Ovary (tissue), 9 donors: ENCODE results near the gene RABGAP1L. TPM values are rescaled to one million over a fixed set of nuclear protein-coding genes. Genes with fewer than 3 reads are reported as not detected.

Experiments
- DNase-seq, 5 donors: peaks; one replicate each; pipeline ENCODE4 v3.0.0-alpha.2; 2019 to 2020
- H3K27ac ChIP-seq, 2 donors: fragments of 200-600 bp; one replicate each; pipeline versions ENCODE4 v1.5.1 to v1.8.0; 2019 to 2022
- H3K27me3 ChIP-seq: fragments of 200-600 bp; one replicate; pipeline ENCODE4 v1.8.0; 2022
- H3K36me3 ChIP-seq: fragments of 200-600 bp; sonication (generic); one replicate; pipeline ENCODE4 v1.5.1; 2019
- H3K4me1 ChIP-seq: one replicate; pipeline ENCODE4 v1.8.1; 2013; ENCODE audit warnings: mild to moderate bottlenecking, moderate library complexity; ENCODE audit not compliant: insufficient read depth
- H3K4me3 ChIP-seq: fragments of 200-600 bp; sonication (generic); one replicate; pipeline ENCODE4 v1.5.1; 2017
- H3K9me3 ChIP-seq, 2 donors: fragments of 200-600 bp in 1 of 2; sonication (generic) in 1 of 2; one replicate each; pipeline versions ENCODE4 v1.5.1 to v1.8.1; 2013 to 2019; ENCODE audit warnings: mild to moderate bottlenecking in 1 of 2, moderate library complexity in 1 of 2
- EP300 ChIP-seq: sonication (generic); formaldehyde crosslinking; IDR thresholded peaks from one replicate; pipeline ENCODE4 v1.6.1; 2017; ENCODE audit warnings: antibody characterized with exemption
- POLR2A ChIP-seq: fragments of 450-650 bp; IDR thresholded peaks from one replicate; pipeline ENCODE4 v1.6.1; 2017; ENCODE audit warnings: antibody characterized with exemption, mild to moderate bottlenecking, moderate library complexity
- WGBS, 3 donors: extraction: QIAGEN DNeasy Blood & Tissue Kit in 1 of 3; methylation state at CpG; one replicate each; pipeline versions ENCODE4 v1.1.5 to v1.1.7; 2013 to 2017; 5-methylcytosine and 5-hydroxymethylcytosine counted together
- intact Hi-C, 4 donors: fragments of 100-400 bp; cut with DNase I; formaldehyde crosslinking; loops; one replicate each; pipeline versions ENCODE4 v1.11.0 to v1.15.1; 2022 to 2023
- polyA plus RNA-seq, 2 donors: library from polyadenylated mRNA; stranded (reverse); fragments of 200-250 nt in 1 of 2; fragments of 350-450 nt in 1 of 2; fragmentation: Illumina TruSeq in 1 of 2; extraction: RNeasy Lipid Tissue Mini Kit (QIAGEN cat#74804) in 1 of 2; gene quantifications; one replicate each; pipeline ENCODE4 v1.2.3, GENCODE V29; 2013 to 2014
- total RNA-seq, 7 donors: library from RNA; depleted of rRNA in 2 of 7; stranded (reverse); fragments of >200 nt in 2 of 7; fragmentation: NEBNext Ultra II Directional in 3 of 7; extraction: Animal tissue kit (Norgen Biotek cat#: 25700) in 3 of 7; gene quantifications; one replicate each; pipeline versions ENCODE4 v1.1.0 to v1.2.4, GENCODE V29; 2016 to 2023
- TF ChIP-seq, protein P1 (sequence below), 3 donors: fragments of 450-650 bp in 2 of 3; fragments of 200-600 bp in 1 of 3; IDR thresholded peaks; one replicate each; pipeline versions ENCODE4 v1.5.1 to v1.8.0; 2016 to 2022; ENCODE audit warnings: antibody characterized with exemption in 3 of 3, mild to moderate bottlenecking in 1 of 3
- donor health status: DM: no; HTN: no; CAD: no; lungs with moderate emphysema.
- donor health status: DM: no; HTN: no; CAD: no.
- donor health status: Bipolar disorder and iron deficiency.
- donor health status: DM: yes; HTN: yes; CAD: no.
- donor health status: DM: no; HTN: no; CAD: no.
- donor health status: DM: yes; HTN: yes; CAD: no.

RABGAP1L gene
- total and polyA plus RNA-seq, 9 donors = 17.1 to 56.5 (median 43.6) TPM

DNA sequence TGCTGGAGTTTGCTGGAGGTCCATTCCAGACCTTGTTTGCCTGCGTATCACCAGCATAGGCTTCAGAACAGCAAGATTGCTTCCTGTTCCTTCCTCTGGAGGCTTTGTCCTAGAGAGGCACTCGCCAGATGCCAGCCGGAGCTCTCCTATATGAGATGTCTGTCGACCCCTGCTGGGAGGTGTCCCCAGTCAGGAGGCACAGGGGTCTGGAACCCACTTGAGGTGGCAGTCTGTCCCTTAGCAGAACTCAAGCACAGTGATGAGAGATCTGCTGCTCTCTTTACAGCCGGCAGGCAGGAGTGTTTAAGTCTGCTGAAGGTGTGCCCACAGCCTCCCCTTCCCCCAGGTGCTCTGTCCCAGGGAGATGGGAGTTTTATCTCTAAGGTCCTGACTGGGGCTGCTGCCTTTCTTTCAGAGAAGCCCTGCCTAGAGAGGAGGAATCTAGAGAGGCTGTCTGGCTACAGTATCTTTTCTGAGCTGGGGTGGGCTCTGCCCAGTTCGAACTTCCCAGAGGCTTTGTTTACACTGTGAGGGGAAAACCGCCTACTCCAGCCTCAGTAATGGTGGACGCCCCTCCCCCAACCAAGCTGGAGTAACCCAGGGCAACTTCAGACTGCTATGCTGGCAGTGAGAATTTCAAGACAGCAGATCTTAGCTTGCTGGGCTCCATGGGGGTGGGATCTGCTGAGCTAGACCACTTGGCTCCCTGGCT, 493.4 kb downstream of the RABGAP1L start:
- Histone ChIP-seq H3K4me3 (no peak overlapping the region), H3K27ac (no peak overlapping the region), H3K27me3 (no peaks in the 10 kb centered on the region), H3K4me1 (no peaks in the 10 kb centered on the region), H3K36me3 (no peaks in the 10 kb centered on the region), H3K9me3 (no peaks in the 10 kb centered on the region)
- no peak for DNase-seq
- intact Hi-C loops = no loop called here
- 71 to 76% (median 76%) methylated on average over 8 of the region's 8 CpGs for WGBS, 3 donors
- TF ChIP-seq EP300 (no peak), POLR2A (no peak)
- TF ChIP-seq, protein P1, sequence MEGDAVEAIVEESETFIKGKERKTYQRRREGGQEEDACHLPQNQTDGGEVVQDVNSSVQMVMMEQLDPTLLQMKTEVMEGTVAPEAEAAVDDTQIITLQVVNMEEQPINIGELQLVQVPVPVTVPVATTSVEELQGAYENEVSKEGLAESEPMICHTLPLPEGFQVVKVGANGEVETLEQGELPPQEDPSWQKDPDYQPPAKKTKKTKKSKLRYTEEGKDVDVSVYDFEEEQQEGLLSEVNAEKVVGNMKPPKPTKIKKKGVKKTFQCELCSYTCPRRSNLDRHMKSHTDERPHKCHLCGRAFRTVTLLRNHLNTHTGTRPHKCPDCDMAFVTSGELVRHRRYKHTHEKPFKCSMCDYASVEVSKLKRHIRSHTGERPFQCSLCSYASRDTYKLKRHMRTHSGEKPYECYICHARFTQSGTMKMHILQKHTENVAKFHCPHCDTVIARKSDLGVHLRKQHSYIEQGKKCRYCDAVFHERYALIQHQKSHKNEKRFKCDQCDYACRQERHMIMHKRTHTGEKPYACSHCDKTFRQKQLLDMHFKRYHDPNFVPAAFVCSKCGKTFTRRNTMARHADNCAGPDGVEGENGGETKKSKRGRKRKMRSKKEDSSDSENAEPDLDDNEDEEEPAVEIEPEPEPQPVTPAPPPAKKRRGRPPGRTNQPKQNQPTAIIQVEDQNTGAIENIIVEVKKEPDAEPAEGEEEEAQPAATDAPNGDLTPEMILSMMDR (IDR thresholded peaks at IDR 0.05) = no peak

DNA sequence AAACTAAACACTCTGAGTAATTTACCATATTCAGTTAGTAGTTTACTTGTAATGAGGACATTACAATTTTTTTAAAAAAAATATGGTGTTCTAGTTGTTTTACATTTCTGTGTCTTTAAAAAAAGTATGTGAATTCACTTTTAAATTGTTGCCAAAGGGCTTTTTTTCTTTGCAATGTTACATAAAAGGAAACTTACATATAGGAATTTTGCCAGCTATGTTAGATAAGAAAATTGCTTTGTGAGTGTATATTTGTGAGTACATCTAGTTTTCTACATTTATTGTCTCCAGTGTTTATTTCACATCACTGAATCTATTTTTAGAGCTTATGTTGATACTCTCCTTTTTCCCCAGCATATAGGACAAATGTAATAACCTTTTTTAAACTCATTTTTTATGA, 495.2 kb downstream of the RABGAP1L start:
- no peak overlapping the region for H3K27ac ChIP-seq
- H3K4me1 ChIP-seq = no peaks in the 10 kb centered on the region
- H3K4me3 ChIP-seq = no peak overlapping the region
- H3K36me3 ChIP-seq = no peaks in the 10 kb centered on the region
- H3K9me3 ChIP-seq = no peaks in the 10 kb centered on the region
- H3K27me3 ChIP-seq = no peaks in the 10 kb centered on the region
- TF ChIP-seq, protein P1 (IDR thresholded peaks at IDR 0.05) = no peak
- no peak for TF ChIP-seq POLR2A
- TF ChIP-seq EP300 = no peak
- DNase-seq = no peak
- intact Hi-C loops = no loop called here

DNA sequence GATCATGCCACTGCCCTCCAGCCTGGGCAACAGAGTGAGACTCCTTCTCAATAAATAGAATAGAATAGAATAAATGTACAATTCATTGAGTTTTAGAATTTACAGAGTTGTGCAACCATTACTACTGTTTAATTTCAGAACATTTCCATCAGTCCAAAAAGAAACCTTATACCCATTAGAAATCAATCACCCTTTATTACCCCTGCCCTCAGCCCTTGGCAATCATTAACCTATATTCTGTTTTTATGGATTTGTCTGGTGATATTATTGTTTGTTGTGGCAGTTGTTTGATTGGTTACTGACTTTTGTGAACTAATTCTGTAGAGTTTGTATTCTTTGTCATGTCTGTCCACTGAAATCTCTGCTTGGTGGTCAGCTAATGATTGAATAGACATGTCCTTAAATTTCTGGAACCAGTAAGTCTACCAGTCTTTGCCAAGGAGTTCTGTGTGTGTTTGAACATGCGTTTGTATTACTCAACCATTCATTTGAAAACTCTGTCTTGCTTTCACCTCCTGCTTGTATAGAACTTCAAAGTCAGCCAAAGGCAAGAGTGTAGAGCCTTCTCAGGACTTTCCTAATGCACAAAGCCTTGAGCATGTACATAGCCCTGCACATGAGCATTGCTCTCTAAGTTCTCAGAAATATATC, 497.2 kb downstream of the RABGAP1L start:
- 94 to 100% (median 98%) methylated on average over 1 of the region's 1 CpG for WGBS, 3 donors
- Histone ChIP-seq H3K27me3 (no peaks in the 10 kb centered on the region), H3K27ac (no peak overlapping the region), H3K4me1 (no peaks in the 10 kb centered on the region), H3K9me3 (no peaks in the 10 kb centered on the region), H3K4me3 (no peak overlapping the region), H3K36me3 (no peaks in the 10 kb centered on the region)
- no peak for DNase-seq
- TF ChIP-seq, protein P1 (IDR thresholded peaks at IDR 0.05) = no peak
- TF ChIP-seq EP300 (no peak), POLR2A (no peak)
- intact Hi-C loops = no loop called here

DNA sequence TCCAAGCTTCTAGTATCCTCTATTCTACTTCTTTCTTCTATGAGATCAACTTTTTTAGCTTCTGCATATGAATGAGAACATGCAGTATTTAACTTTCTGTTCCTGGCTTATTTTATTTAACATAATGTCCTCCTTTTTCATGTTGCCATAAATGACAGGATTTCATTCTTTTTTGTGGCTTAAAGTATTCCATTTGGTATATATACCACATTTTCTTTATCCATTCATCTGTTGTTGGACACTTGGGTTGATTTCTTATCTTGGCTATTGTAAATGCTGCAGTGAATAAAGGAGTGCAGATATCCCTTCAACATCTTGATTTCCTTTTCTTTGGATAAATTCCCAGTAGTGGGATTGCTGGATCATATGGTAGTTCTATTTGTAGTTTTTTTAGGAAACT, 498.1 kb downstream of the RABGAP1L start:
- intact Hi-C loops = no loop called here
- DNase-seq = no peak
- Histone ChIP-seq H3K36me3 (no peaks in the 10 kb centered on the region), H3K4me3 (no peak overlapping the region), H3K27me3 (no peaks in the 10 kb centered on the region), H3K9me3 (no peaks in the 10 kb centered on the region), H3K4me1 (no peaks in the 10 kb centered on the region), H3K27ac (no peak overlapping the region)
- TF ChIP-seq POLR2A (no peak), EP300 (no peak)
- TF ChIP-seq, protein P1 (IDR thresholded peaks at IDR 0.05) = no peak
